HG03469 (cell line): ENCODE data around the gene WNT8A.

Source experiments
- ATAC-seq: cut with Tn5 transposase; IDR thresholded peaks from one replicate; pipeline ENCODE4 v1.9.1; 2021; ENCODE audit warnings: mild to moderate bottlenecking, moderate library complexity, moderate number of reproducible peaks; ENCODE audit not compliant: unreplicated experiment

The WNT8A gene

GRCh38 chr5:138138949-138139780 lies 55.3 kb downstream of the WNT8A start, which contains the start of gene NME5:
Gene NME5 (minus strand): TSS chr5:138139428. CDS start chr5:138138780, 648 bp downstream.
- no peak for ATAC-seq

DNA sequence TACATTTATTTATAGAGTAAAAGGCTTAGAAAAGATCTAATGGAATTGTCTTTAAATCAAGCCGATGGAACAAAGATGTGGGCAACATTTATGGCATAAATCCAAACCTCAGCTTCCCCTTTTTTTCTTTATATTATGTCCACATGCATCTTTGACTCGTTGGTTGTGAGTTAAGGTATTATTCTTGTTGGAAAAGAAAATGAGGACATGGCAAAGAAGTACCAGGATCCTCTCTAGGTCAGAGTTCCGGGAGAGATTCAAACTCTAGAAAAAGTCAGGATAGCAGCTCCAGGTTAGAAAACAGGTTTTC lies 55.9 kb downstream of the WNT8A start:
- ATAC-seq = no peak

DNA sequence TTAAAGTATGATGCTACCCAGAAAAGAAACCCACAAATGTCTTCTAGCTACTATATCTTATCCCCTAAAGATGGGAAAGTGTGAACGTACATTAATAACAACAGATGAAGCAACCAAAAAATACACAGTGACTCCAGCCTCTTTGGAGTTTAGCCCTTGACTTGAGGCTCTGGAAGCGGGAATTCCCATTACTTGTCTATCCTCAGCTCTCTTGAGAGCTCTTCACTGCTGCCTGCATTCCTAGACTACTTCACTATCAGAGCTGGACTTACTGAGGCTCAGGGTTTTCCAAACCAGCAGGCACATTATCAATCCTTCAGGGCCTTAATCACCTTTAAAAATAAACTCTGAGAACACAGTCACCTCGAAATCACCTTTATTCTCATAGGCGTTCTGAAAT lies 56.4 kb downstream of the WNT8A start:
- no peak for ATAC-seq
